DMS114 treated with DMSO at 0.1 percent for 48 hours (cell line): ENCODE data around the gene CHI3L1.

Experiments used
- DNase-seq: peaks from one replicate; lab custom pipeline; 2025; ENCODE audit not compliant: unreplicated experiment; lab: John Stamatoyannopoulos, UW

CHI3L1 gene

GRCh38 chr1:203169770-203170520 lies 16.6 kb downstream of the CHI3L1 start:
- no peak for DNase-seq

GRCh38 chr1:203168991-203169390 lies 17.5 kb downstream of the CHI3L1 start:
- no peak for DNase-seq

GRCh38 chr1:203168256-203168786 lies 18.2 kb downstream of the CHI3L1 start:
- DNase-seq = no peak

GRCh38 chr1:203167913-203168200 lies 18.6 kb downstream of the CHI3L1 start:
- no peak for DNase-seq

GRCh38 chr1:203167026-203167912 lies 19.2 kb downstream of the CHI3L1 start:
- no peak for DNase-seq

GRCh38 chr1:203166192-203166940 lies 20.1 kb downstream of the CHI3L1 start:
- DNase-seq = no peak

- no peak for DNase-seq
Observed at GRCh38 chr1:203165800-203166161, 20.7 kb downstream of the CHI3L1 start.

- DNase-seq = no peak
Observed at GRCh38 chr1:203165101-203165799, 21.3 kb downstream of the CHI3L1 start.

GRCh38 chr1:203163891-203164635 lies 22.4 kb downstream of the CHI3L1 start:
- DNase-seq = no peak

- no peak for DNase-seq
Observed at GRCh38 chr1:203162403-203162802, 24.1 kb downstream of the CHI3L1 start.

- DNase-seq = no peak
Observed at GRCh38 chr1:203161703-203162102, 24.8 kb downstream of the CHI3L1 start.

GRCh38 chr1:203161175-203161574 lies 25.3 kb downstream of the CHI3L1 start:
- DNase-seq = no peak

- no peak for DNase-seq
Observed at GRCh38 chr1:203159844-203160243, 26.7 kb downstream of the CHI3L1 start.

GRCh38 chr1:203158960-203159665 lies 27.4 kb downstream of the CHI3L1 start:
- no peak for DNase-seq

GRCh38 chr1:203158423-203158822 lies 28.1 kb downstream of the CHI3L1 start:
- no peak for DNase-seq

GRCh38 chr1:203156280-203156679 lies 30.2 kb downstream of the CHI3L1 start:
- DNase-seq = no peak

- no peak for DNase-seq
Observed at GRCh38 chr1:203153989-203154821, 32.3 kb downstream of the CHI3L1 start.

GRCh38 chr1:203153051-203153988 lies 33.2 kb downstream of the CHI3L1 start:
- DNase-seq = no peak
